ENCODE measurements around the gene PEX16. TPM values are rescaled to one million over a fixed set of nuclear protein-coding genes. Genes with fewer than 3 reads are reported as not detected.

The PEX16 gene
- total and polyA plus RNA-seq, 9 of the 15 experiments (the other 6 are each of a cell fraction or from before 2014, with no cell fraction given): 1.5 to 43.9 (median 14.6) TPM

GRCh38 chr11:45899448-45900174, 18.1 kb downstream of the PEX16 start (continued):
- peak; percentile 25; the same call in 1 of the 2 replicates for TF ChIP-seq ARID4B (CRISPR knock-in tag; IDR thresholded peaks at IDR 0.05)
- peak; percentile 78; the same call in 1 of the 2 replicates for TF ChIP-seq SREBF1 (IDR thresholded peaks at IDR 0.05; ENCODE audit: borderline replicate concordance, low read depth, low read length)
- TF ChIP-seq KLF1 (tag; IDR thresholded peaks at IDR 0.05): peak; percentile 59; the same call in 1 of the 2 replicates
- TF ChIP-seq ZNF77 (CRISPR knock-in tag; IDR thresholded peaks at IDR 0.05): no peak
- TF ChIP-seq NEUROD1 (IDR thresholded peaks at IDR 0.05; ENCODE audit: borderline replicate concordance, low read depth, low read length, partially characterized antibody): peak; percentile 92
- TF ChIP-seq, protein P1, sequence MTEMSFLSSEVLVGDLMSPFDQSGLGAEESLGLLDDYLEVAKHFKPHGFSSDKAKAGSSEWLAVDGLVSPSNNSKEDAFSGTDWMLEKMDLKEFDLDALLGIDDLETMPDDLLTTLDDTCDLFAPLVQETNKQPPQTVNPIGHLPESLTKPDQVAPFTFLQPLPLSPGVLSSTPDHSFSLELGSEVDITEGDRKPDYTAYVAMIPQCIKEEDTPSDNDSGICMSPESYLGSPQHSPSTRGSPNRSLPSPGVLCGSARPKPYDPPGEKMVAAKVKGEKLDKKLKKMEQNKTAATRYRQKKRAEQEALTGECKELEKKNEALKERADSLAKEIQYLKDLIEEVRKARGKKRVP (CRISPR knock-in tag; IDR thresholded peaks at IDR 0.05): no peak
- TF ChIP-seq MBD2 (IDR thresholded peaks at IDR 0.05; ENCODE audit: borderline replicate concordance, low read depth): peak; percentile 90
- no peak for TF ChIP-seq CBX2 (IDR thresholded peaks at IDR 0.05; ENCODE audit: insufficient read depth, low read length, poor library complexity, severe bottlenecking)
- TF ChIP-seq CREM (IDR thresholded peaks at IDR 0.05; ENCODE audit: low read depth): peak; percentile 81
- no peak for TF ChIP-seq POLR2AphosphoS5 (IDR thresholded peaks at IDR 0.05; ENCODE audit: control insufficient read depth, insufficient read depth, low read depth, low read length)
- TF ChIP-seq ZNF766 (CRISPR knock-in tag; conservative IDR thresholded peaks at IDR 0.05): no peak
- TF ChIP-seq ZNF507 (tag; conservative IDR thresholded peaks at IDR 0.05): no peak
- no peak for TF ChIP-seq ARNT (IDR thresholded peaks at IDR 0.05)
- TF ChIP-seq RFX1 (IDR thresholded peaks at IDR 0.05): peak; percentile 99
- peak; percentile 14; the same call in 1 of the 2 replicates for TF ChIP-seq ZBTB7A (IDR thresholded peaks at IDR 0.05; ENCODE audit: borderline replicate concordance, control insufficient read depth, low read depth, low read length)
- TF ChIP-seq FOXA1 (IDR thresholded peaks at IDR 0.05; ENCODE audit: borderline replicate concordance): no peak
- peak; percentile 33 to 38; a peak in 2 of 4 replicates for TF ChIP-seq SIX5 (IDR thresholded peaks at IDR 0.05; ENCODE audit: borderline replicate concordance in 1 of 2, insufficient read depth in 1 of 2, low read depth in 1 of 2, low read length in 2 of 2)
- TF ChIP-seq, protein P2, sequence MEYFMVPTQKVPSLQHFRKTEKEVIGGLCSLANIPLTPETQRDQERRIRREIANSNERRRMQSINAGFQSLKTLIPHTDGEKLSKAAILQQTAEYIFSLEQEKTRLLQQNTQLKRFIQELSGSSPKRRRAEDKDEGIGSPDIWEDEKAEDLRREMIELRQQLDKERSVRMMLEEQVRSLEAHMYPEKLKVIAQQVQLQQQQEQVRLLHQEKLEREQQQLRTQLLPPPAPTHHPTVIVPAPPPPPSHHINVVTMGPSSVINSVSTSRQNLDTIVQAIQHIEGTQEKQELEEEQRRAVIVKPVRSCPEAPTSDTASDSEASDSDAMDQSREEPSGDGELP (CRISPR knock-in tag; IDR thresholded peaks at IDR 0.05; ENCODE audit: borderline replicate concordance): peak; percentile 92
- TF ChIP-seq, protein P3, sequence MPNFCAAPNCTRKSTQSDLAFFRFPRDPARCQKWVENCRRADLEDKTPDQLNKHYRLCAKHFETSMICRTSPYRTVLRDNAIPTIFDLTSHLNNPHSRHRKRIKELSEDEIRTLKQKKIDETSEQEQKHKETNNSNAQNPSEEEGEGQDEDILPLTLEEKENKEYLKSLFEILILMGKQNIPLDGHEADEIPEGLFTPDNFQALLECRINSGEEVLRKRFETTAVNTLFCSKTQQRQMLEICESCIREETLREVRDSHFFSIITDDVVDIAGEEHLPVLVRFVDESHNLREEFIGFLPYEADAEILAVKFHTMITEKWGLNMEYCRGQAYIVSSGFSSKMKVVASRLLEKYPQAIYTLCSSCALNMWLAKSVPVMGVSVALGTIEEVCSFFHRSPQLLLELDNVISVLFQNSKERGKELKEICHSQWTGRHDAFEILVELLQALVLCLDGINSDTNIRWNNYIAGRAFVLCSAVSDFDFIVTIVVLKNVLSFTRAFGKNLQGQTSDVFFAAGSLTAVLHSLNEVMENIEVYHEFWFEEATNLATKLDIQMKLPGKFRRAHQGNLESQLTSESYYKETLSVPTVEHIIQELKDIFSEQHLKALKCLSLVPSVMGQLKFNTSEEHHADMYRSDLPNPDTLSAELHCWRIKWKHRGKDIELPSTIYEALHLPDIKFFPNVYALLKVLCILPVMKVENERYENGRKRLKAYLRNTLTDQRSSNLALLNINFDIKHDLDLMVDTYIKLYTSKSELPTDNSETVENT (CRISPR knock-in tag; IDR thresholded peaks at IDR 0.05): no peak

All from K562 (cell line).